Hepatocyte (in vitro differentiated cells): ENCODE data around the gene RPL18.

Source experiments
- CTCF ChIP-seq: fragments of 200-600 bp; sonication (generic); IDR thresholded peaks from 2 replicates; pipeline ENCODE4 v1.5.1; 2016; ENCODE audit warnings: antibody characterized with exemption, mild to moderate bottlenecking; ENCODE audit not compliant: poor library complexity
- EZH2 ChIP-seq: fragments of 200-600 bp; sonication (generic); IDR thresholded peaks from 2 replicates; pipeline ENCODE4 v1.6.1; 2016; ENCODE audit warnings: antibody characterized with exemption, mild to moderate bottlenecking, borderline replicate concordance
- EZH2phosphoT487 ChIP-seq: fragments of 200-600 bp; sonication (generic); IDR thresholded peaks from one replicate; pipeline ENCODE4 v1.6.1; 2018; ENCODE audit warnings: antibody characterized with exemption, mild to moderate bottlenecking, low read depth, moderate library complexity; ENCODE audit not compliant: unreplicated experiment, severe bottlenecking

GRCh38 chr19:48645620-48646000, 26.6 kb upstream of the RPL18 start:
- TF ChIP-seq CTCF (no peak), EZH2phosphoT487 (no peak), EZH2 (no peak)
